B cell (primary cell): ENCODE data around the gene SEPTIN3. TPM values are rescaled to one million over a fixed set of nuclear protein-coding genes. Genes with fewer than 3 reads are reported as not detected.

ENCODE experiments used
- ATAC-seq: fragments of 200-7000 bp; cut with Tn5 transposase; one replicate; pipeline ENCODE4 v1.10.0; 2021; ENCODE audit warnings: low read depth, mild to moderate bottlenecking, moderate number of reproducible peaks, moderate library complexity
- CTCF ChIA-PET: fragments of 350-600 bp; sonication (Branson Sonifier 250); formaldehyde crosslinking; loops from one replicate; lab custom pipeline; 2021; ENCODE audit warnings: antibody characterized with exemption, inconsistent platforms; lab: Charles Lee
- POLR2A ChIA-PET: fragments of 350-600 bp; sonication (Branson Sonifier 250); formaldehyde crosslinking; loops from one replicate; lab custom pipeline; 2021; ENCODE audit warnings: antibody characterized with exemption; lab: Charles Lee
- DNase-seq: peaks from one replicate; pipeline ENCODE4 v3.0.0; 2013
- H2AFZ ChIP-seq: 2 replicates; pipeline ENCODE4 v1.6.1; 2012; ENCODE audit warnings: mild to moderate bottlenecking, low read depth, low read length; ENCODE audit not compliant: insufficient read depth, poor library complexity, severe bottlenecking
- H3K27ac ChIP-seq, 2 donors: 1 replicate in 1 of 2; 2 replicates in 1 of 2; pipeline ENCODE4 v1.5.1; 2012 to 2013; ENCODE audit warnings: low read length in 2 of 2, mild to moderate bottlenecking in 2 of 2, moderate library complexity in 1 of 2
- H3K27me3 ChIP-seq, 4 experiments: fragments of 200-600 bp in 1 of 4; sonication (generic) in 1 of 4; replicated peaks in 1 of 4; 1 replicate in 2 of 4; 2 replicates in 2 of 4; pipeline versions ENCODE4 v1.6.1 to v1.7.0; 2013 to 2016; ENCODE audit warnings: low read length in 3 of 4, mild to moderate bottlenecking in 2 of 4, mixed read lengths in 1 of 4, moderate library complexity in 1 of 4; ENCODE audit not compliant: insufficient read depth in 4 of 4, control insufficient read depth in 3 of 4; ENCODE audit errors: control extremely low read depth in 1 of 4
- H3K36me3 ChIP-seq, 2 experiments: replicated peaks in 1 of 2; 1 replicate in 1 of 2; 2 replicates in 1 of 2; pipeline versions ENCODE4 v1.6.1 to v1.7.1; 2013; ENCODE audit warnings: low read length in 1 of 2; ENCODE audit not compliant: insufficient read depth in 2 of 2, control insufficient read depth in 1 of 2; ENCODE audit errors: control extremely low read depth in 1 of 2, extremely low read depth in 1 of 2
- H3K4me1 ChIP-seq, 2 donors: fragments of 200-600 bp in 1 of 2; sonication (generic) in 1 of 2; 1 replicate in 1 of 2; 2 replicates in 1 of 2; pipeline versions ENCODE4 v1.5.1 to v1.6.1; 2013 to 2017; ENCODE audit warnings: low read length in 2 of 2; ENCODE audit not compliant: control insufficient read depth in 2 of 2, insufficient read depth in 2 of 2
- H3K4me2 ChIP-seq: replicated peaks from 2 replicates; pipeline ENCODE3; 2012; ENCODE audit warnings: mild to moderate bottlenecking, low read depth, low read length; ENCODE audit not compliant: poor library complexity, severe bottlenecking
- H3K4me3 ChIP-seq, 5 experiments: fragments of 200-600 bp in 1 of 5; sonication (generic) in 1 of 5; 1 replicate in 3 of 5; 2 replicates in 2 of 5; pipeline versions ENCODE4 v1.5.1 to v1.7.0; 2011 to 2016; ENCODE audit warnings: low read length in 4 of 5, mild to moderate bottlenecking in 4 of 5, low read depth in 2 of 5, control low read depth in 1 of 5, moderate library complexity in 1 of 5; ENCODE audit not compliant: insufficient read depth in 1 of 5; ENCODE audit errors: control extremely low read depth in 1 of 5, extremely low read depth in 1 of 5
- H3K79me2 ChIP-seq: fragments of 200-600 bp; sonication (generic); one replicate; pipeline ENCODE4 v1.6.0; 2016; ENCODE audit warnings: low read length; ENCODE audit not compliant: control insufficient read depth, insufficient read depth
- H3K9ac ChIP-seq: fragments of 200-600 bp; sonication (generic); 2 replicates; pipeline ENCODE4 v1.6.1; 2017; ENCODE audit warnings: mild to moderate bottlenecking, low read length, moderate library complexity
- H3K9me3 ChIP-seq, 3 donors: one replicate each; pipeline versions ENCODE4 v1.6.1 to v1.7.1; 2013; ENCODE audit warnings: low read length in 2 of 3; ENCODE audit not compliant: control insufficient read depth in 2 of 3, insufficient read depth in 1 of 3; ENCODE audit errors: control extremely low read depth in 1 of 3
- H4K20me1 ChIP-seq: 2 replicates; pipeline ENCODE4 v1.6.0; 2012; ENCODE audit warnings: mild to moderate bottlenecking, low read length; ENCODE audit not compliant: insufficient read depth, control insufficient read depth, poor library complexity, severe bottlenecking
- H3K27ac Mint-ChIP-seq: one replicate; pipeline ENCODE4 v1.8.0; 2021; ENCODE audit warnings: mixed read lengths
- H3K27me3 Mint-ChIP-seq: one replicate; pipeline ENCODE4 v1.8.0; 2021; ENCODE audit warnings: mixed read lengths
- H3K4me1 Mint-ChIP-seq: one replicate; pipeline ENCODE4 v1.8.0; 2021; ENCODE audit warnings: mixed read lengths
- H3K4me3 Mint-ChIP-seq: one replicate; pipeline ENCODE4 v1.8.0; 2021; ENCODE audit warnings: mixed read lengths
- H3K9me3 Mint-ChIP-seq: one replicate; pipeline ENCODE4 v1.8.0; 2022; ENCODE audit warnings: mixed read lengths; ENCODE audit not compliant: insufficient read depth
- CTCF ChIP-seq: fragments of 200-600 bp; IDR thresholded peaks from one replicate; pipeline ENCODE4 v1.8.0; 2022; ENCODE audit warnings: antibody characterized with exemption, mild to moderate bottlenecking
- EZH2 ChIP-seq: IDR thresholded peaks from 2 replicates; pipeline ENCODE4 v1.6.1; 2012; ENCODE audit warnings: borderline replicate concordance, low read depth, mild to moderate bottlenecking, moderate library complexity, low read length; ENCODE audit not compliant: insufficient read depth, poor library complexity, severe bottlenecking
- WGBS: methylation state at CpG from one replicate; pipeline ENCODE4 v1.1.5; 2013; ENCODE audit warnings: missing lambda C conversion rate; ENCODE audit not compliant: insufficient coverage; 5-methylcytosine and 5-hydroxymethylcytosine counted together
- intact Hi-C: fragments of 100-400 bp; cut with micrococcal nuclease; formaldehyde crosslinking; loops from one replicate; pipeline ENCODE4 v1.10.0; 2022
- polyA plus RNA-seq: library from polyadenylated mRNA; depleted of rRNA; stranded (reverse); fragments of >200 nt; gene quantifications from 2 replicates; pipeline ENCODE4 v1.2.3, GENCODE V29; 2012
- total RNA-seq, 2 donors: library from RNA; stranded (reverse); fragments of 120-200 nt in 1 of 2; gene quantifications; 1 replicate in 1 of 2; 2 replicates in 1 of 2; pipeline versions ENCODE4 v1.2.3 to v1.2.4, GENCODE V29; 2013 to 2022

Gene SEPTIN3
- total and polyA plus RNA-seq, 2 donors (not counting 1 experiment from before 2014, with no cell fraction given), result 0.06 to 0.39 TPM

- Histone ChIP-seq H3K27me3 (peaks cover 0 to 7% (median 2%) of the 10 kb centered on the region in 4 experiments), H2AFZ (no peak overlapping the region), H3K9ac (no peak overlapping the region), H3K36me3 (no peaks in the 10 kb centered on the region), H3K27ac (no peak overlapping the region), H4K20me1 (no peaks in the 10 kb centered on the region), H3K4me2 (no peak overlapping the region), H3K4me3 (no peak overlapping the region), H3K79me2 (no peaks in the 10 kb centered on the region), H3K4me1 (no peaks in the 10 kb centered on the region), H3K9me3 (no peaks in the 10 kb centered on the region)
- POLR2A ChIA-PET, result no interaction called here
- CTCF ChIA-PET, result no interaction called here
- ATAC-seq, result no peak
- WGBS, result 94% methylated on average over 2 of the region's 5 CpGs
- intact Hi-C loops, result no loop called here
- no peak for TF ChIP-seq CTCF
- TF ChIP-seq EZH2, result no peak
- Mint-ChIP-seq H3K27ac (no peak overlapping the region), H3K9me3 (no peaks in the 10 kb centered on the region), H3K27me3 (peaks cover 16% of the 10 kb centered on the region), H3K4me3 (no peak overlapping the region), H3K4me1 (peaks cover 1% of the 10 kb centered on the region)
- DNase-seq, result no peak
Observed at GRCh38 chr22:41992496-41992895, 23.3 kb downstream of the SEPTIN3 start.

- no peak overlapping the region for H3K4me3 ChIP-seq
- no peak overlapping the region for H3K9ac ChIP-seq
- Mint-ChIP-seq H3K9me3 (no peaks in the 10 kb centered on the region), H3K27me3 (peaks cover 12% of the 10 kb centered on the region), H3K27ac (no peak overlapping the region), H3K4me1 (peaks cover 22% of the 10 kb centered on the region), H3K4me3 (no peak overlapping the region)
- H3K79me2 ChIP-seq, result no peaks in the 10 kb centered on the region
- H4K20me1 ChIP-seq, result no peaks in the 10 kb centered on the region
- H2AFZ ChIP-seq, result no peak overlapping the region
- TF ChIP-seq EZH2 (no peak), CTCF (no peak)
- peaks cover 0 to 9% (median 0%) of the 10 kb centered on the region in 3 donors for H3K9me3 ChIP-seq
- no peak for DNase-seq
- peaks cover 0 to 10% (median 3%) of the 10 kb centered on the region in 4 experiments for H3K27me3 ChIP-seq
- no peak overlapping the region for H3K4me2 ChIP-seq
- H3K27ac ChIP-seq, result no peak overlapping the region
- 93% methylated on average over 2 of the region's 3 CpGs for WGBS
- intact Hi-C loops, result no loop called here
- ChIA-PET POLR2A (no interaction called here), CTCF (no interaction called here)
- H3K36me3 ChIP-seq, result no peaks in the 10 kb centered on the region
- H3K4me1 ChIP-seq, result peaks cover 15 to 23% of the 10 kb centered on the region in 2 donors
- no peak for ATAC-seq
Observed at GRCh38 chr22:41995211-41995610, 26.0 kb downstream of the SEPTIN3 start.
